Right ventricle myocardium superior (tissue), 1 donor: Measurements from ENCODE around the gene FOXC1. TPM values are rescaled to one million over a fixed set of nuclear protein-coding genes. Genes with fewer than 3 reads are reported as not detected.

ENCODE experiments used
- ATAC-seq: fragments of 200-7000 bp; cut with Tn5 transposase; one replicate; pipeline ENCODE4 v1.9.1; 2020; ENCODE audit warnings: mild to moderate bottlenecking; ENCODE audit not compliant: poor library complexity
- DNase-seq: peaks from one replicate; pipeline ENCODE4 v3.0.0-alpha.2; 2020
- intact Hi-C: fragments of 100-400 bp; cut with DNase I; formaldehyde crosslinking; loops from one replicate; pipeline ENCODE4 v1.11.2; 2022
- total RNA-seq: library from RNA; stranded (reverse); fragmentation: NEBNext Ultra II Directional; extraction: Animal tissue kit (Norgen Biotek cat#: 25700); gene quantifications from one replicate; pipeline ENCODE4 v1.2.1, GENCODE V29; 2021
- donor health status: DM: no; HTN: yes; CAD: no; lungs with severe emphysema.

Gene FOXC1
- total RNA-seq, 1 donor from 2014 or later = 3.5 TPM

DNA sequence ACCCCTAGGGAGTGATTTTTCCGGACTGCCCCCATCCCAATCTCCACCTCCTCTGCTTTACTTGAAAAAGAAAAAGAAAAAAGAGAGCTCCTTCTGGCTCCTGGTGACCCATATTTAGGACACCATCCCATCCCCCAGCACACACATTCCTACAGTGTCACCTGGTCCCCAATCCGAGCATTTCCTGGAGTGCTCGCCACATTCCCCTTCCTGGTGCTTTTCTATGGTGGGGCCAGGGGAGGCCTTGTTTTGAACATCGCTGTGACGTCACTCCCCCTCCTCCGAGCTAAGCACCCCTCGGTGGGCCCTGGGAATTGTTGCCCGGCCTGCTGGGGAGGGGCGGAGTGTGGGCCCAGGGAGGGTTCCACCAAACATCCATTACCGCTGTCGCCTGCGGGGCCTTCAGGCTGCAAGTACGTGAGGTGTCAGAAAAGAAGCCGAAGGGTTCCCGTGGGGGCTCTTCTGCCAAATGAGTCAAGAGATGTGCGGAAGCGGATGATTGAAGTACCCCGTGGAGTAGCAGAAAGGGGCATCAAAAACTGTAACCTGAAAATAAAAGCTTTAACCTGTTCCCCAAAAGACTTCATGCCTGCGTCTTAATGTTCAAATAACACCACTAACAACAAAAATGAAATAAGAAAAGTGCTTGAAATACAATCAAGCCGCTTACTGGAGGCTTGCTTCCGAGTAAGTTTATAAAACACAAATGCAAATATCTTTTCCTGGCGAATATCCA is 2.8 kb upstream of the FOXC1 start:
- DNase-seq (no peak), ATAC-seq (no peak)
- intact Hi-C loops = loop anchor here (5.0 kb wide), 1 partner anchor 1025 kb away; no protein-coding TSS in a partner anchor

DNA sequence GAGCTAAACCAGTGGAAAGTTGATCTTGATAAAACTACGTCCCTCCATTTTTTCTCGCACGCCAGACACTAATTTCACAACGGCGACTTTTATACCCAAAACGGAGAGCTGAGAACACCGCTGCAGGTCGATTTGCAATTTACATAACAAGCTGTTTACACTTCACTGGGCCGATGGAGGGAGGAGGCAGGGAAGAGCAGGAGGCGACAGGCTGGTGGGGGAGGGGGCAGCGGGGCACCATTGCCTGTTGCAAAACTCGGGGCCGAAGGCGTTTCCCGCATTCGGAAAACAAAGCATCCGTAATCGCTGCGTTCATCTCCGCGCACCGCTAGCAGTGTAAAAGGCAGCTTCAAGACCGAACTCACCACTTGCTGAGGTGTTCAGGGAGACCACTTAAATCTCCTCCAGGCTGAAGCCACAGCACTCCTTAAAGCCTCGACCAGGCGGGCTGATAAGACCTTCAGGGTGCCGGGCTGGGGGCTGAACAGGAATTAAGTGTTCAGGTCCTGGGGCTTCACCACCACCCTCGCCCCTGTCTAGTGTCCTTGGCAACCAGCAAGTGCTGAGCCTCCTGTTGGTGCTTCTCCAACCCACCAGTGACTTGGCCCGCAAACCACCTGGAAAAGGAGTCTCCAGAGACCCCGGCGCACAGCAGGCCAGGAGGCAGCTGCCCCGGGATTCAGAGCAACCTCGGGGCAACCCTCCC is 2.0 kb upstream of the FOXC1 start:
- DNase-seq = no peak
- intact Hi-C loops = loop anchor here (5.0 kb wide), 1 partner anchor 1025 kb away; no protein-coding TSS in a partner anchor
- ATAC-seq = no peak

DNA sequence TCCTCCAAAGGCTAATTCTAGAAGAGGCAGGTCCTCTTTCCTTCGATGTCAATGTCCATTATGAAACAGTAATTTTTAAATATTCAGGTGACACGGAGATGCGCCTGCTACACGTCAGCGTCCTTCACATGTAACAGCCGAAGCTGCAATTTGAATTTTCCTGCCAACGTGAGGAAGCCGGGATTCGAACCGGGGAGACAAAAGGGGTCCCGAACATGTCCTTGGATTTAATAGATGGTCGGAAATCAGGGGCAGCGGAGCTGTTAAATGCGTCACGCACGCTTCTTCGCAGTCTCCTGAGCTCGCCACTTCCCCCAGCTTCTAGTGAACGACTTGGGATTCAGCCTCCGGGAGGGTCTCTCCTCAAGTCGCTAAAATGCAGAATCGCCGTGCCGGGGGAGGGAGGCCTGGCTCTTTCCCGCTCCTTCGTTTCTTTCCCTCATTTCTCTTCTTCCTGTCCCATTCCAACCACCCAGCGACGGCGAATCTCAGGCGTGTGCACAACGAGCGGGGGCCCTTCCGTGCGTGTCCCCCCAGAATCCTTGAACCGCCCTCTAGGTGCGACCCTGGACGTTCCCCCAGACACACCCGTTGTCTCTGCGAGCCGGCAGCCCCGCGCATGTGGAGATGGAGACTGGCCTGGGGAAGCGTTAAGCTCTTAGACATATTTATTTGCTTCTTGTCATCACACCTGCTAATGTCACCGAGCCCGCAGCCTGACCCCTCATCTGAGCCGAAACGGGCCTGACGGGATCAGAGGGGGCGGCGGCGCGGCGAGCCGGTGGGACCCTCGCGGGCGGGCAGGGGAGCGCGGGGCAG is 1.3 kb upstream of the FOXC1 start:
- DNase-seq = no peak
- no peak for ATAC-seq
- intact Hi-C loops = loop anchor here (5.0 kb wide), 1 partner anchor 1024 kb away; no protein-coding TSS in a partner anchor

DNA sequence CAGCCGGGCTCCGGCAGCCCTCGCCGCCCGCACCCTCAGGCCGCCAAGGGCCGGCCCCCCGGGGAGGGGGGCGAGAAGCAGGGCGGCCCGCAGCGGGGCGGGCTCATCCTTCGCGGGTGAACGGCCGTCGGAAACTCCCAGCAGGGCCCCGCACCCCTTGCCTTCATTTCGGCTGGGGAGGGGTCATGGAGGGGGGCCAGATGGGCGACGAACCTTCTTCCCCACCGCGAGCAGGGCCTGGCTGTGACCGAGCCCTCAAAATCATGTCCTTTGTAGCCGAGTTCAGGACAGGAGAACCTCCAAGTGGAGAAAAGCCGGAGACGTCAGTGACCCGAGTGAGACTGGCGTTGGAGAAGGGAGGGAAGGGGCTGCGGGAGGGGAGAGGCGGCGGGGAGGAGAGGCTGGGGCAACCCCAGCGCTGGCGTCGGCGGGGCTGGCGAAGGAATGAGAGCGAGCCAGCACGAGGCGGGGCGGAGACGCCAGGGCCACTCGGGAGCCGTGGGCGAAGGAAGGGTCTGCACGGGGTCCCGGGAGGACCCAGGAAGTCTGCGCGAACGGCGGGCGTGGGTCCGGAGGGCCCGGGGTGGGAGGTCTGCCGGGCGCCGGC is 571 bp upstream of the FOXC1 start:
- intact Hi-C loops = loop anchor here (5.0 kb wide), 1 partner anchor 1023 kb away; no protein-coding TSS in a partner anchor
- DNase-seq (no peak), ATAC-seq (no peak)

DNA sequence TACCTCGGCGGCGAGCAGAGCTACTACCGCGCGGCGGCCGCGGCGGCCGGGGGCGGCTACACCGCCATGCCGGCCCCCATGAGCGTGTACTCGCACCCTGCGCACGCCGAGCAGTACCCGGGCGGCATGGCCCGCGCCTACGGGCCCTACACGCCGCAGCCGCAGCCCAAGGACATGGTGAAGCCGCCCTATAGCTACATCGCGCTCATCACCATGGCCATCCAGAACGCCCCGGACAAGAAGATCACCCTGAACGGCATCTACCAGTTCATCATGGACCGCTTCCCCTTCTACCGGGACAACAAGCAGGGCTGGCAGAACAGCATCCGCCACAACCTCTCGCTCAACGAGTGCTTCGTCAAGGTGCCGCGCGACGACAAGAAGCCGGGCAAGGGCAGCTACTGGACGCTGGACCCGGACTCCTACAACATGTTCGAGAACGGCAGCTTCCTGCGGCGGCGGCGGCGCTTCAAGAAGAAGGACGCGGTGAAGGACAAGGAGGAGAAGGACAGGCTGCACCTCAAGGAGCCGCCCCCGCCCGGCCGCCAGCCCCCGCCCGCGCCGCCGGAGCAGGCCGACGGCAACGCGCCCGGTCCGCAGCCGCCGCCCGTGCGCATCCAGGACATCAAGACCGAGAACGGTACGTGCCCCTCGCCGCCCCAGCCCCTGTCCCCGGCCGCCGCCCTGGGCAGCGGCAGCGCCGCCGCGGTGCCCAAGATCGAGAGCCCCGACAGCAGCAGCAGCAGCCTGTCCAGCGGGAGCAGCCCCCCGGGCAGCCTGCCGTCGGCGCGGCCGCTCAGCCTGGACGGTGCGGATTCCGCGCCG is 994 bp downstream of the FOXC1 start:
- no peak for DNase-seq
- peak; percentile 4 for ATAC-seq
- intact Hi-C loops = no loop called here

DNA sequence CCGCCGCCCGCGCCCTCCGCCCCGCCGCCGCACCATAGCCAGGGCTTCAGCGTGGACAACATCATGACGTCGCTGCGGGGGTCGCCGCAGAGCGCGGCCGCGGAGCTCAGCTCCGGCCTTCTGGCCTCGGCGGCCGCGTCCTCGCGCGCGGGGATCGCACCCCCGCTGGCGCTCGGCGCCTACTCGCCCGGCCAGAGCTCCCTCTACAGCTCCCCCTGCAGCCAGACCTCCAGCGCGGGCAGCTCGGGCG is 1.5 kb downstream of the FOXC1 start:
- ATAC-seq (no peak), DNase-seq (no peak)
- intact Hi-C loops = no loop called here

DNA sequence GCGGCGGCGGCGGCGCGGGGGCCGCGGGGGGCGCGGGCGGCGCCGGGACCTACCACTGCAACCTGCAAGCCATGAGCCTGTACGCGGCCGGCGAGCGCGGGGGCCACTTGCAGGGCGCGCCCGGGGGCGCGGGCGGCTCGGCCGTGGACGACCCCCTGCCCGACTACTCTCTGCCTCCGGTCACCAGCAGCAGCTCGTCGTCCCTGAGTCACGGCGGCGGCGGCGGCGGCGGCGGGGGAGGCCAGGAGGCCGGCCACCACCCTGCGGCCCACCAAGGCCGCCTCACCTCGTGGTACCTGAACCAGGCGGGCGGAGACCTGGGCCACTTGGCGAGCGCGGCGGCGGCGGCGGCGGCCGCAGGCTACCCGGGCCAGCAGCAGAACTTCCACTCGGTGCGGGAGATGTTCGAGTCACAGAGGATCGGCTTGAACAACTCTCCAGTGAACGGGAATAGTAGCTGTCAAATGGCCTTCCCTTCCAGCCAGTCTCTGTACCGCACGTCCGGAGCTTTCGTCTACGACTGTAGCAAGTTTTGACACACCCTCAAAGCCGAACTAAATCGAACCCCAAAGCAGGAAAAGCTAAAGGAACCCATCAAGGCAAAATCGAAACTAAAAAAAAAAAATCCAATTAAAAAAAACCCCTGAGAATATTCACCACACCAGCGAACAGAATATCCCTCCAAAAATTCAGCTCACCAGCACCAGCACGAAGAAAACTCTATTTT is 2.0 kb downstream of the FOXC1 start:
- intact Hi-C loops = no loop called here
- no peak for DNase-seq
- no peak for ATAC-seq

DNA sequence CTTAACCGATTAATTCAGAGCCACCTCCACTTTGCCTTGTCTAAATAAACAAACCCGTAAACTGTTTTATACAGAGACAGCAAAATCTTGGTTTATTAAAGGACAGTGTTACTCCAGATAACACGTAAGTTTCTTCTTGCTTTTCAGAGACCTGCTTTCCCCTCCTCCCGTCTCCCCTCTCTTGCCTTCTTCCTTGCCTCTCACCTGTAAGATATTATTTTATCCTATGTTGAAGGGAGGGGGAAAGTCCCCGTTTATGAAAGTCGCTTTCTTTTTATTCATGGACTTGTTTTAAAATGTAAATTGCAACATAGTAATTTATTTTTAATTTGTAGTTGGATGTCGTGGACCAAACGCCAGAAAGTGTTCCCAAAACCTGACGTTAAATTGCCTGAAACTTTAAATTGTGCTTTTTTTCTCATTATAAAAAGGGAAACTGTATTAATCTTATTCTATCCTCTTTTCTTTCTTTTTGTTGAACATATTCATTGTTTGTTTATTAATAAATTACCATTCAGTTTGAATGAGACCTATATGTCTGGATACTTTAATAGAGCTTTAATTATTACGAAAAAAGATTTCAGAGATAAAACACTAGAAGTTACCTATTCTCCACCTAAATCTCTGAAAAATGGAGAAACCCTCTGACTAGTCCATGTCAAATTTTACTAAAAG is 2.7 kb downstream of the FOXC1 start:
- DNase-seq (no peak), ATAC-seq (no peak)
- intact Hi-C loops = no loop called here

DNA sequence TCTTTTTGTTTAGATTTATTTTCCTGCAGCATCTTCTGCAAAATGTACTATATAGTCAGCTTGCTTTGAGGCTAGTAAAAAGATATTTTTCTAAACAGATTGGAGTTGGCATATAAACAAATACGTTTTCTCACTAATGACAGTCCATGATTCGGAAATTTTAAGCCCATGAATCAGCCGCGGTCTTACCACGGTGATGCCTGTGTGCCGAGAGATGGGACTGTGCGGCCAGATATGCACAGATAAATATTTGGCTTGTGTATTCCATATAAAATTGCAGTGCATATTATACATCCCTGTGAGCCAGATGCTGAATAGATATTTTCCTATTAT is 3.2 kb downstream of the FOXC1 start:
- ATAC-seq = no peak
- intact Hi-C loops = no loop called here
- no peak for DNase-seq

DNA sequence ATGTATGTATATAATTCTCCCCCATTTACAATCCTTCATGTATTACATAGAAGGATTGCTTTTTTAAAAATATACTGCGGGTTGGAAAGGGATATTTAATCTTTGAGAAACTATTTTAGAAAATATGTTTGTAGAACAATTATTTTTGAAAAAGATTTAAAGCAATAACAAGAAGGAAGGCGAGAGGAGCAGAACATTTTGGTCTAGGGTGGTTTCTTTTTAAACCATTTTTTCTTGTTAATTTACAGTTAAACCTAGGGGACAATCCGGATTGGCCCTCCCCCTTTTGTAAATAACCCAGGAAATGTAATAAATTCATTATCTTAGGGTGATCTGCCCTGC is 3.6 kb downstream of the FOXC1 start:
- ATAC-seq = no peak
- intact Hi-C loops = no loop called here
- no peak for DNase-seq

DNA sequence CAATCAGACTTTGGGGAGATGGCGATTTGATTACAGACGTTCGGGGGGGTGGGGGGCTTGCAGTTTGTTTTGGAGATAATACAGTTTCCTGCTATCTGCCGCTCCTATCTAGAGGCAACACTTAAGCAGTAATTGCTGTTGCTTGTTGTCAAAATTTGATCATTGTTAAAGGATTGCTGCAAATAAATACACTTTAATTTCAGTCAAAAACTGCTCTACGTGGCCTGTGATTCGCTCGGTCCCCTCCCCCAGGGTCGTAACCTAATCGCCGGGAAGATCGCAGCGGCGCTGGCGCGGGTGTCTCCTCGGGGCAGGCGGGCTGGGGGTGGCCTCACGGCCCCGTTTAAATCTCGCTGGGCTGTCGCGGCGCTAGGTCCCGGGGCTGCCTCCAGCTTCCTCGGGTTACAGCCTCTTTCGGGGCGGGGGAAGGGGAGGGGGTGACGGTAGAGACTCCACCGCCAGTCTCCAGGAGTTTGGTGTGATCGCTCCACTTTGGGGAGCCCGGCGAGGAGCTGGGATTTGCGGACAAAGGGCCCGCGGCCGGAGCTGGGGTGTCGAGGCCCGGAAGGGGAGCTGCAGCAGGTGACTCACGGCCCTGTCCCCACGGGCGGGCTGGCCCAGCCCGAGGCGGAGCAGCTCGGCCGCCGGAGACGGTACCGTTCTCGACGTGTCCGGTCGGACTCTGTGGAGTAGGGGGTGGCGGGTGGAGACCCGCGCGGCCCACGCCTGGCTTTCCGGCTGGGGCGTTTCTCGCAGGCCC is 4.2 kb downstream of the FOXC1 start:
- ATAC-seq = no peak
- DNase-seq = no peak
- intact Hi-C loops = no loop called here

DNA sequence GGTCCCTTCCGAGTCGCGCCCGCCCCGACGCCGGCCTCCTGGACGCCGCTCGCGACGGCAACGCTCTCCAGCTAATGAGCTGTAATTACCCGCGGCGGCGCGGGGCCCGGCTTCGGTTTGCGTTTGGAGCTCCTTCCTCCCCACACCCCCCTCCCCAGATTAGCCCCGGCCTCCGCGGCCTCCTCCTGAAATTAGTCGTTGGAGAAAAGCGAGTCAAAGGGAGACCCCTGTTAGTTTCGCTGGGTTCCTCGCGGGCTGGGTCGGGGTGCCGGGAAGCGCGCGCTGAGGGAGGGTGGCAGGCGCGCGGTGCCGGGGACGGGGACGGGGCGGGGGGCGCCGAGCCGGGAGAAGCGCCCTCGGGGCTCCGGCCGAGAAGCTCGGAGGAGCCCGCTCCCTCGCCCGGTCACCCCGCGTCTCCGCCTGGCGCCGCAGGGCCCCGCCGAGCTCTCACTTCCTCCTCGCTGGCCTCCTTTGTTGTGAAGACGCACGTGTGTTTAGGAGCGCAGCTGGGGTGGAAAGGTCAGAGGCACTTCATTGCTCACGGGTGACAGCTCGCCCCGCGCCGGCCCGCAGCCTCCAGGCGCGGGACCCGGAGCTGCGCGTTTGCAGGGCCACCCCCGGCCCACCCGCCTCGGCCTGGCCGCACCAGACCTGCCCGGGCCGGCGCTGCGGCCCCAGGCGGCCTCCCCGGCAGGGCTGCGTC is 4.9 kb downstream of the FOXC1 start:
- DNase-seq (no peak), ATAC-seq (no peak)
- intact Hi-C loops = no loop called here

DNA sequence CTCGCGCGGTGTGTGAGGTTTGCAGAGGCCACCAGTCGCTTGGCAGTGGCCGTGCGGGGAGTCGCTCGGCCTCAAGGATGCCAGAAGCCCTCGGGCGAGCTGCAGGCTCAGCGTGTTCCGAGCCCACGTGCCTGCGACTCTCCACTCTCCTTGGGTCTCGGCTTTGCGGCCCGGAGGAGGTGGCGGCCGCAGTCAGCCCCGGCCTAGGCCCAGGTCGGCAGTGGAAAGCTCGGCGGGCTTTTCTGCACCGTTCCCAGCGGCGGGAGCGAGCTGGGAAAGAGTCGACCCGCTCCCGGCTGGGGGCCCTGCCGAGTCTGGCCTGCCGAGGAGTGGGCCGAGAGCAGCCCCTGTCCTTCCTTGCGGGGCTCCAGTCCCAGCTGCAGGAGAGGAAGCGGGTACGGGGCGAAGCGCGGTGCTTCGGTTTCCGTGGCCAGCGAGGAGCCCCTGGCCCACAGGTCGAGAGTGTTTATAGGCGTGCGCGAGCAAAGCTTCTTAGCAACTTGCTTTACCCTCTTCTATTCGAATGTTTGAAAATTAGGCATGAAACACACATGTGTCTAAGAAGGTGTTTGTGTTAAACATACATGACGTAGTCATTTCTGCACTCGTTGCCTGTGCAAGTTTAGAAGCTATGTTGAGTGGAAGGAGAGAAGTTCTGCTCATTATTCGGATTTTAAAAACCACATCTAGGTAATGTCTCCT is 5.6 kb downstream of the FOXC1 start:
- intact Hi-C loops = no loop called here
- ATAC-seq = no peak
- DNase-seq = no peak

DNA sequence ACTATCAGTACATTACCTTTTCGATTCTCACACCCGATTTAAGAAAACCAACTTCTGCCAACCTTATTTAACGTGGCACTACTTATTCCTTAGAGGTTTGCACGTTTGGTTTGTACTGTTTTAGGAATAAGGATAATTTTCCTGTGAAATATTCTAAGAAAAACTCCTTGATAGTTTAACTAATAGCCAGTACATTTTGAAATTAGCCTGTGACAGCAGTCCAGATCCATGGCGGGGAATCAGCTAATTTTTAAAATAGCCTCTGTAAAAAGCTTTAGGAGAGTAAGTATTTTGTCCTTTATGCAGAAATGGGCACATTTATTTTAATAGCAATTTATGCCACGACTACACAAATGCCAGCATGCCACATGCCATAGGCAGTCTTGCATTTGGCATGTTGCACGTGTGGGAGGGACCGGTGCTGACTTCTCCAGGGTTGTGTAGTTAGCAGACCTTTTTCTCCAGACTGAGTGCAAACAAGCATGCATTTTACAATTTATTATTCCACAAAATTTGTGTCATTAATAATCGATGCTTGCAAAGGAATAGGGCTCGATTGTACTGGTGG is 6.2 kb downstream of the FOXC1 start:
- DNase-seq (no peak), ATAC-seq (no peak)
- intact Hi-C loops = no loop called here

DNA sequence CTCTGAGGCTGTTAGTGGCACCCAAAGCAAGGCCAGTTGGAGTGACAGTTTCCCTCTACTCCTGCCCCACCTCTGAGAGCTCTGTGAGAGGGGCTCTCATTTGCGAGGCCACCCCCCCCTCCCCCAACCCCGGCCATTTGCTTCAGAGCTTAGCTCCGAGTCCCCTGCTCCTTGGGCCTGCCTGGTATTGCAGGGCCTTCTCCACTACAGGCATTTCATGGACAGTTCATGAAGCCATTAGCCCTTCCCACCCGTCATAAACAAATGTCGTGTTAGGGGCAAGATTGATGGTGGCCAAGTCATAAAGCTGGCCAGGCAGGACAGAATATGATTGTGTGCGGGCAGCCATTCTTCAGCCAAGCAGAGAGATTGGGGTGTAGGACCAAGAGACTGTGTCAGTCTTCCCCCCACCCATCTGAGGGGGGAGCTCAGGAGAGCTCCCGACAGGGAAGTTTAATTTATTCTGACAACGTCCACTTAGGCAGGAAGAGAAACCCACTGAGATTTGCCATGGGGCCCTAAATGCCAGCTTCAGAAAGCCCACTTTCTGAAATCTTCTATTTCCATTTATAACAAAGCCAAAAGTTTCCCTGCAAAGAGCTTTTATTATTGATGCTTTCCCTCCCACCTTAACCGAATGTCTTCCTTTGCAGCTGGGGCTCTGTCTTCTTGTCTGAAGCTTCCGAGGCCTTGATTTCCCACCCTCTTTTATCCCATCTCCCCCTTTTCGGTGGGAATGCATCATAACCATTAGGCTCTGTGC is 7.2 kb downstream of the FOXC1 start:
- intact Hi-C loops = no loop called here
- DNase-seq (no peak), ATAC-seq (no peak)
